ENCODE measurements around the gene AMPD2. TPM values are rescaled to one million over a fixed set of nuclear protein-coding genes. Genes with fewer than 3 reads are reported as not detected.
"Not testable (repeated sequence)": the region's sequence is repeated elsewhere in the genome, so short reads cannot be mapped to it uniquely, and the experiment has no call there.

The AMPD2 gene
- total RNA-seq, 2 donors from 2014 or later = 55.7 to 69.3 TPM

GRCh38 chr1:109669246-109669948, 49.8 kb downstream of the AMPD2 start:
- Mint-ChIP-seq H3K27me3 (ENCODE audit: insufficient read depth) (peaks cover 4% of the 10 kb centered on the region), H3K9me3 (no peaks in the 10 kb centered on the region), H3K27ac (no peak overlapping the region), H3K4me3 (no peak overlapping the region), H3K36me3 (ENCODE audit: low read depth) (peaks cover 12% of the 10 kb centered on the region), H3K4me1 (peaks cover 6% of the 10 kb centered on the region)
- no peaks in the 10 kb centered on the region for H3K9me3 ChIP-seq (ENCODE audit: control insufficient read depth, low read length)
- TF ChIP-seq, protein P1, sequence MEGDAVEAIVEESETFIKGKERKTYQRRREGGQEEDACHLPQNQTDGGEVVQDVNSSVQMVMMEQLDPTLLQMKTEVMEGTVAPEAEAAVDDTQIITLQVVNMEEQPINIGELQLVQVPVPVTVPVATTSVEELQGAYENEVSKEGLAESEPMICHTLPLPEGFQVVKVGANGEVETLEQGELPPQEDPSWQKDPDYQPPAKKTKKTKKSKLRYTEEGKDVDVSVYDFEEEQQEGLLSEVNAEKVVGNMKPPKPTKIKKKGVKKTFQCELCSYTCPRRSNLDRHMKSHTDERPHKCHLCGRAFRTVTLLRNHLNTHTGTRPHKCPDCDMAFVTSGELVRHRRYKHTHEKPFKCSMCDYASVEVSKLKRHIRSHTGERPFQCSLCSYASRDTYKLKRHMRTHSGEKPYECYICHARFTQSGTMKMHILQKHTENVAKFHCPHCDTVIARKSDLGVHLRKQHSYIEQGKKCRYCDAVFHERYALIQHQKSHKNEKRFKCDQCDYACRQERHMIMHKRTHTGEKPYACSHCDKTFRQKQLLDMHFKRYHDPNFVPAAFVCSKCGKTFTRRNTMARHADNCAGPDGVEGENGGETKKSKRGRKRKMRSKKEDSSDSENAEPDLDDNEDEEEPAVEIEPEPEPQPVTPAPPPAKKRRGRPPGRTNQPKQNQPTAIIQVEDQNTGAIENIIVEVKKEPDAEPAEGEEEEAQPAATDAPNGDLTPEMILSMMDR (conservative IDR thresholded peaks at IDR 0.05) = no peak
- peaks cover 5% of the 10 kb centered on the region for H3K4me1 ChIP-seq (ENCODE audit: control insufficient read depth, insufficient read depth, low read length)
- H3K36me3 ChIP-seq (ENCODE audit: control insufficient read depth, insufficient read depth, low read length) = no peaks in the 10 kb centered on the region
- H3K27me3 ChIP-seq (ENCODE audit: control insufficient read depth, insufficient read depth, low read length, poor library complexity, severe bottlenecking) = no peaks in the 10 kb centered on the region
- WGBS, 2 experiments (ENCODE audit: insufficient coverage in 1 of 2, insufficient read length in 1 of 2) = 95 to 96% methylated on average over 15 to 22 of the region's 22 CpGs
- no peak overlapping the region for H3K27ac ChIP-seq (ENCODE audit: low read depth, low read length)
- DNase-seq = no peak
- no peak overlapping the region for H3K4me3 ChIP-seq (ENCODE audit: low read length)
- H3K9ac ChIP-seq (ENCODE audit: extremely low read depth, low read length, poor library complexity, severe bottlenecking) = no peak overlapping the region

- not testable (repeated sequence) for H3K36me3 ChIP-seq (ENCODE audit: control insufficient read depth, insufficient read depth, low read length); H3K9ac ChIP-seq (ENCODE audit: extremely low read depth, low read length, poor library complexity, severe bottlenecking); H3K9me3 Mint-ChIP-seq; H3K4me3 ChIP-seq (ENCODE audit: low read length); DNase-seq; H3K27me3 ChIP-seq (ENCODE audit: control insufficient read depth, insufficient read depth, low read length, poor library complexity, severe bottlenecking); H3K4me1 ChIP-seq (ENCODE audit: control insufficient read depth, insufficient read depth, low read length); H3K27me3 Mint-ChIP-seq (ENCODE audit: insufficient read depth); H3K4me1 Mint-ChIP-seq; H3K27ac Mint-ChIP-seq; H3K4me3 Mint-ChIP-seq; H3K27ac ChIP-seq (ENCODE audit: low read depth, low read length); H3K9me3 ChIP-seq (ENCODE audit: control insufficient read depth, low read length)
- 90 to 96% methylated on average over 3 to 4 of the region's 5 CpGs for whole genome bisulfite sequencing, 2 experiments (ENCODE audit: insufficient coverage in 1 of 2, insufficient read length in 1 of 2)
- H3K36me3 Mint-ChIP-seq (ENCODE audit: low read depth) = peaks cover 12% of the 10 kb centered on the region
Measured at GRCh38 chr1:109669949-109670302, 50.3 kb downstream of the AMPD2 start.

- Mint-ChIP-seq H3K36me3 (ENCODE audit: low read depth) (peaks cover 12% of the 10 kb centered on the region), H3K9me3 (no peaks in the 10 kb centered on the region), H3K27ac (no peak overlapping the region), H3K27me3 (ENCODE audit: insufficient read depth) (peaks cover 4% of the 10 kb centered on the region), H3K4me3 (no peak overlapping the region), H3K4me1 (peaks cover 6% of the 10 kb centered on the region)
- Histone ChIP-seq H3K27ac (ENCODE audit: low read depth, low read length) (no peak overlapping the region), H3K36me3 (ENCODE audit: control insufficient read depth, insufficient read depth, low read length) (no peaks in the 10 kb centered on the region), H3K9ac (ENCODE audit: extremely low read depth, low read length, poor library complexity, severe bottlenecking) (no peak overlapping the region), H3K9me3 (ENCODE audit: control insufficient read depth, low read length) (no peaks in the 10 kb centered on the region), H3K27me3 (ENCODE audit: control insufficient read depth, insufficient read depth, low read length, poor library complexity, severe bottlenecking) (no peaks in the 10 kb centered on the region), H3K4me3 (ENCODE audit: low read length) (no peak overlapping the region), H3K4me1 (ENCODE audit: control insufficient read depth, insufficient read depth, low read length) (peaks cover 5% of the 10 kb centered on the region)
- 89 to 92% methylated on average over 3 to 5 of the region's 5 CpGs for WGBS, 2 experiments (ENCODE audit: insufficient coverage in 1 of 2, insufficient read length in 1 of 2)
- TF ChIP-seq, protein P1 (conservative IDR thresholded peaks at IDR 0.05) = no peak
- DNase-seq = no peak
Measured at GRCh38 chr1:109671067-109671466, 51.4 kb downstream of the AMPD2 start.

GRCh38 chr1:109673861-109674260, 54.2 kb downstream of the AMPD2 start:
- not testable (repeated sequence) for H3K4me3 Mint-ChIP-seq; H3K27ac ChIP-seq (ENCODE audit: low read depth, low read length); H3K9me3 ChIP-seq (ENCODE audit: control insufficient read depth, low read length); H3K27me3 Mint-ChIP-seq (ENCODE audit: insufficient read depth); H3K4me1 ChIP-seq (ENCODE audit: control insufficient read depth, insufficient read depth, low read length); H3K36me3 ChIP-seq (ENCODE audit: control insufficient read depth, insufficient read depth, low read length); H3K4me3 ChIP-seq (ENCODE audit: low read length); DNase-seq; H3K4me1 Mint-ChIP-seq; H3K9me3 Mint-ChIP-seq; H3K9ac ChIP-seq (ENCODE audit: extremely low read depth, low read length, poor library complexity, severe bottlenecking); H3K27me3 ChIP-seq (ENCODE audit: control insufficient read depth, insufficient read depth, low read length, poor library complexity, severe bottlenecking); H3K27ac Mint-ChIP-seq
- WGBS, 2 experiments (ENCODE audit: insufficient coverage in 1 of 2, insufficient read length in 1 of 2) = 75 to 88% methylated on average over 1 of the region's 2 CpGs
- H3K36me3 Mint-ChIP-seq (ENCODE audit: low read depth) = peaks cover 12% of the 10 kb centered on the region

DNA sequence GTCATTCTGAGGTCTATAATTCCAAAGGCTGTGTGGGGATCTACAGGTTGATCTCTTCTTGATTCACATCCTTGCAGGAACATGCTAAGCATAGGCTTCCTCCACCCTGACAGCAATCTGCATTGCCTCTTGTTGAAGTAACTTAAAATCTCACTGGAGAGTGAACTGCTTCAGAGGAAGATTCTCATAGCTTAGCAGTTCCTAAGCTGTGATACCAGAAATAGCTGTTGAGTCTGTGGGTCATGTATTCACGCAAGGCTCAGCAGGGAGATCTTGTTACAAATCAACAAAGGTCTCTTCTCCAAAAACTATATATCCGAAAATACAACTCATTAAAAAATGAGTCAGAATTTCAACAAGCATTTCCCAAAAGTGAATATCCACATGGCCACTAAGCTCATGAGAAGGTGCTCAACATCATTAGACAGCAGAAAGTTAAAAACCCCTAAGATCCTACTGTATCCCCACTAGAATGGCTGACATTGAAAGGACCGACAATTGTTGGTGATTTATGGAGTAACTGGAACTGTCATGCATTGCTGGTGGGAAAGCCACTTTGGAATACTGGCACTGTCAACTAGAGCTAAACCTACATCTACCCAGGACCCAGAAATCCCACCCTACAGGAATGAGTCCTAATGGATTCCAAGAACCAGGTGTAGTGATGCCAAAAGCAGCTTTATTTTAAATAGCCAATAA, 57.2 kb downstream of the AMPD2 start:
- not testable (repeated sequence) for H3K4me3 ChIP-seq (ENCODE audit: low read length); H3K27ac Mint-ChIP-seq; H3K9ac ChIP-seq (ENCODE audit: extremely low read depth, low read length, poor library complexity, severe bottlenecking); H3K27me3 ChIP-seq (ENCODE audit: control insufficient read depth, insufficient read depth, low read length, poor library complexity, severe bottlenecking); H3K27me3 Mint-ChIP-seq (ENCODE audit: insufficient read depth); H3K9me3 Mint-ChIP-seq; H3K9me3 ChIP-seq (ENCODE audit: control insufficient read depth, low read length); DNase-seq; H3K4me1 Mint-ChIP-seq; H3K36me3 ChIP-seq (ENCODE audit: control insufficient read depth, insufficient read depth, low read length); H3K4me3 Mint-ChIP-seq; H3K27ac ChIP-seq (ENCODE audit: low read depth, low read length); H3K36me3 Mint-ChIP-seq (ENCODE audit: low read depth); H3K4me1 ChIP-seq (ENCODE audit: control insufficient read depth, insufficient read depth, low read length)
- WGBS, 2 experiments (ENCODE audit: insufficient coverage in 1 of 2, insufficient read length in 1 of 2) = 83 to 86% methylated on average over 1 to 2 of the region's 3 CpGs
